GM04504 (cell line): Measurements from ENCODE around the gene ASAP3.
A peak's percentile ranks its signal among the peaks of the same experiment; 100 is the strongest.

Experiments
- DNase-seq: peaks from one replicate; pipeline ENCODE4 v3.0.0-alpha.2; 2012; ENCODE audit warnings: low read depth

The ASAP3 gene

DNA sequence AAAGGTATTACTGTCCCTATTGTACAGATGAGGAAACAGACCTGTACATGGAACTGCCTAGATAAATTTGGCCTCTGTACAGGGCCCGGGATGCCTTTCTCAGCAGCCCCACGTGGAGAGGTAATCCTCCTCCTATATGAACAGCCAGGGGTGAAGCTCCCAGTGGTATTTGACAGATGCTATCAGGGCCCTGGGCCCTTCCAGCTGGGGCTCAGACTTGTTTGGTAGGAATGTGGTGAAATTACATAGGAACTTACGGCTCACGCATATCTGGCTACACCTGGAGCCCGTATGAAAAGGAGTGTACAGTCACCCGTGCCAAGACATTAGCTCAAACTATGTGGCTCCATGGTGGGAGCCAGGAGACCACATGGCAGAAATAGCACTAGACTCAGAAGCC, 34.7 kb downstream of the ASAP3 start:
- DNase-seq: no peak

DNA sequence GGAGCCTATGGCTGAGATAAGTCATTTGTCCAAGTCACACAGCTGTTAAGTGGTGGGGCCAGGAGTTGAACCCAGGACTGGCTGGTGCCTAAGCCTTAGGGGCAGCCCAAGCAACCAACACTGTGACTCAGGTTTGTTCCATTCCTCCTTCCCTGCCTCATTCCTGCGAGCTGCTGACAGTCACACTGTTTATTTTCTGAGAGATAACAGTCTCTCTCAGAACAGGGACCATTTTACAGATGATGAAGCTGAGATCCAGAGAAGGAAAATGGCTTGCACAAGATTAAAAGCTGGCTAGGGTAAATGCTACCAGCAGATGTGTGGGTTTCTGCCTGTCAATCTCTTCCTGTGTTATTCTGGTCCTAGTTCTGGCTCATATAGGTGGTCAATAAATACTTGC, 35.1 kb downstream of the ASAP3 start:
- DNase-seq: no peak

DNA sequence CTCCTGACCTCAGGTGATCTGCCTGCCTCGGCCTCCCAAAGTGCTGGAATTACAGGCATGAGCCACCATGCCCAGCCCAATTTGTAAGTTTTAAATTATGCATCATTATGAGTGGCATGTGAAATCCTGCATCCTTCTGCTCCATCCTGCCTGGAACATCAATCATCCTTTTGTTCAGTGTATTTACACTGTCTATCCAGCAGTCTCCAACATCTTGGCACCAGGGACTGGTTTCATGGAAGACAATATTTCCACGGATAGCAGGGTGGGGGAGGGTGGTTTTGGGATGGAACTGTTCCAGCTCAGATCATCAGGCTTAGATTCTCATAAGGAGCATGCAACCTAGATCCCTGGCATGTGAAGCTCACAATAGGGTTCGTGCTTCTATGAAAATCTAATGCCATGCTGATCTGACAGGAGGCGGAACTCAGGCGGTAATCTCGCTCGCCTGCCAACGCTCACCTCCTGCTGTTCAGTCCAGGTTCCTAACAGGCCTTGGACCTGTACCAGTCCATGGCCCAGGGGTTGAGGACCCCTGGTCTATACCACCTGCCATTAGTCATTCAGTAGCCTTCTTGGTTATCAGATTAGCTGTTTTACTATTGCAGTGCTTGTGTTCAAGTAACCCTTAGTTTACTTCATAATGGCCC, 37.2 kb downstream of the ASAP3 start:
- no peak for DNase-seq

DNA sequence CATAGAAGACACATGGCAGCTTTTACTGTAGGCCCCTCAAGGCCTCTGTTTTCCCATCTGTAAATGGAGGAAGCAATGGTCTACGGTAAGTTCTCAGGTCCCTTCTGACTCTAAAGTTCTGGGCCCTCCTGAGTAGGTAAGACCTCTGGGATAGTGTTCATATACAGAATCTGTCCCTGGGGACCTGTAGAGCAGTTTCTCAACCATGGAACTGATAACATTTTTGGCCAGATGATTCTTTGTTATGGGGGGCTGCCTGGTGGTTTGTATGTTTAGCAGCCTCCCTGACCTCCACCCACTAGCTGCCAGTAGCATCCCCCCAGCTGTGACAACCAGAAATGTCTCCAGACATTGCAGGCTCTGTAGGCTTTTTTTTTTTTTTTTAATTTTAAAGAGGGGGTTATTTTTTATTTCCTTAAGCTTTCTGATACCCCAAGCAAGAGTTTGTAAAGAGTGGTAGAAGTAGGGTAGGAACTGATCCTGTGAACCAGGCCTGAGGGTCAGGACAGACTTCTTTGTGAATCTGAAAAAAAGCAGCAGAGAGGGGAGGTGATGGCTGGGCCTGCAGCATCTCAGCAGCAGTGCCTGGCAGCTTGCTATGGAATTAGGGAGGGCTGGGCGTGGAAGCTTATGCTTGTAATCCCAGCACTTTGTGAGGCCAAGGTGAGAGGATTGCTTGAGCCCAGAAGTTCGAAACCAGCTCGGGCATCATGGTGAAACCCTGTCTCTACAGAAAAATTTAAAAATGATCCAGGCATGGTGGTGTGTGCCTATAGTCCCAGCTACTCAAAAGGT, 39.2 kb downstream of the ASAP3 start:
- DNase-seq: no peak

DNA sequence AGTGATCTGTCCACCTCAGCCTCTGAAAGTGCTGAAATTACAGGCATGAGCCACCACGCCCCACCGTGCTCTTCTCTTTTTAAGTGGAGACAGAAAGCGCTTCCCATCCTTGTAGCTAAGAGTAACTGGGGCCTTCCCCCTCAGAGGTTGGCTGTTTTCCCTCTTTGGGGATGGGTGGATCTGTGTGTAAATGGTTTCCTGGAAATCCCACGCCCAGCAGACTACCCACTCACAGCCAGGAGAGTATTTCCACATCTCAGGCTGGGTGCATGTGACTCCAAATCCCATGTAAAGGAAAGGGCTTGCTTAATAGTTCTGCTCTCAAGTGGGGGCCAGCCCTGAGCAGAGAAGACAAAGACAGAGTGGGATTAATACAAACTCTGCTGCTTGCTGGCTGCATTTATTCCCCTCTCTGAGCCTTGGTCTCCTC, 39.9 kb downstream of the ASAP3 start:
- peak; percentile 86 for DNase-seq

DNA sequence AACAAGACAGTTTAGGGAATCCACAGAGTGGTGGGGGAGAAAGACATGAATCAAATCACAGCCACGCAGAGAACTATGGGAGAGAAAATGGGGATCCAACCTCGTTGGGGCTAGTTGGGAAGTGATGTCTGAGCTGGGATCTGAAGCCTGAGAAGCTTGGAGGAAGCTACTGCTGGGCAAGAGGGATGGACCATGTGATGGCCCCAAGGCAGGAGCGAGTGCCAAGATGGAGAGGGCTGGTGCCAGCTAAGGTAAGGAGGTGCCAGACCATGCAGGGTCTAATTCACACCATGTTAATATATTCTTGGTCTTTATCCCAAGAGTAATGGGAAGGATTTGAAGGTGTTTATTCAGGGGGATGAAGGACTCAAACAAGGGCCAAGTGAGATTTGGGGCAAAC, 41.2 kb downstream of the ASAP3 start:
- no peak for DNase-seq

DNA sequence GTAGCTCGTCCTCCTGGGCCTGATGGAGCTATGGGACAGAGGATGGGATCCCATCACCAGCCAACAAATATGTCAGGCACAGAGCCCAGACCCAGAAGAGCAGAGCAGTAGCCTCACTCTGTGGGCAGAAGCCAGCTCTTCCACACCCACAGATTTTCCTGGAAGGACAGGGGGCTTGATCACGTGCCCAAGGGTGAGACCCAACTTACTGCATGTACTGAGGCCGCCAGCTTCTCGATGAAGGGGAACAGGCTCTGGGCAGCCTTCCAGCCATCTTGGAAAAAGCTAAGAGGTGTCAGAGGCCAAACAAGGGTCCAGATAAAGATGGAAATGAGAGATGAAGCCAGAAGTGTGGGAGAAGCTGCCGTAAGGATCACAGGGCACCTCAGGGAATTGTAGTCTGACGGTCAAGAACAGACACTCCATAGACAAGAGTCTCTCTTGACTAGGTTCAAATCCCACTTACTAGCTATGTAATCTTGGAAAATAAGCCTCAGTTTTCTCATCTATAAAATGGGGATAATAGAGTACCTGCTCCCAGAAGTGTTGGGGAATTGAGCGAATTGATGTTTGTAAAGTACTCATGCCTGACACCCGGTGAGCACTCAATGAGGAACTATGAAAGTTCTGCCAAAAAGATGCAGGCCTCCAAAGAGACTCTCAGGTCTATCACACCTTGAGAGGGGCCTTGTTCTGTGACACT, 42.4 kb downstream of the ASAP3 start:
- no peak for DNase-seq

DNA sequence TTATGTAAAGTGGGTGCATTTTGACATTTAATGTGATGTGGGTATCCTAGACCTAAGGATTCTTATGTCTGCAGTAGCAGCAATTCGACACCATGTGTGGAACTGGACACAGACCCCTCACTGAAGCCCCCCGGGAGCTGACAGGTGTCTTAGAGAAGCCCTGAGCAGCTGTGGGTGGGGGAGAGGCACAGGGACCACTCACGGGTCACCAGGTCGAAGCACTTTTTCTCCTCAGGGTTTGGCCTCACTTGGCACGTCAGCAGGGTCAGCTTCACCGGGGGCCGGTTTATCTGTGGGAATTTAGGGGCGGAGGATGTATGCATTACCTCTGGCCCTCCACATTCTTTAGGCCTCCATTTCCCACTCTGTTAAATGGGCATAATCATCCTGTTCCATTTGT, 45.4 kb downstream of the ASAP3 start:
- no peak for DNase-seq

DNA sequence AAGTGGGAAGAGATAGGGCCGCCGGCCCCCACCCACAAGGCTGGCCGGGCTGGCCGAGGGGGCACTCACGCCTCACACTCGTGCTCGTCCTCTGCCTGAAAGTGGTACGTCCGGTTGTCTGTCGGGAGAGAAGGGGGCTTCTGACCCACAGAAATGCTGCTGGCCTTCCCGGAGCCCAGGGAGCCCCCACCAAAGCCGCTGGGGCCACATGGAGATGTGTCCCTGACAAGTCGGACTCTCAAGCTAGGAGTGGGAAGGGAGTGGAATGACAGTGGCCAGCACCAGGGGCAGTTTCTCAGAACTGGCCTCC, 46.7 kb downstream of the ASAP3 start:
- DNase-seq: no peak

DNA sequence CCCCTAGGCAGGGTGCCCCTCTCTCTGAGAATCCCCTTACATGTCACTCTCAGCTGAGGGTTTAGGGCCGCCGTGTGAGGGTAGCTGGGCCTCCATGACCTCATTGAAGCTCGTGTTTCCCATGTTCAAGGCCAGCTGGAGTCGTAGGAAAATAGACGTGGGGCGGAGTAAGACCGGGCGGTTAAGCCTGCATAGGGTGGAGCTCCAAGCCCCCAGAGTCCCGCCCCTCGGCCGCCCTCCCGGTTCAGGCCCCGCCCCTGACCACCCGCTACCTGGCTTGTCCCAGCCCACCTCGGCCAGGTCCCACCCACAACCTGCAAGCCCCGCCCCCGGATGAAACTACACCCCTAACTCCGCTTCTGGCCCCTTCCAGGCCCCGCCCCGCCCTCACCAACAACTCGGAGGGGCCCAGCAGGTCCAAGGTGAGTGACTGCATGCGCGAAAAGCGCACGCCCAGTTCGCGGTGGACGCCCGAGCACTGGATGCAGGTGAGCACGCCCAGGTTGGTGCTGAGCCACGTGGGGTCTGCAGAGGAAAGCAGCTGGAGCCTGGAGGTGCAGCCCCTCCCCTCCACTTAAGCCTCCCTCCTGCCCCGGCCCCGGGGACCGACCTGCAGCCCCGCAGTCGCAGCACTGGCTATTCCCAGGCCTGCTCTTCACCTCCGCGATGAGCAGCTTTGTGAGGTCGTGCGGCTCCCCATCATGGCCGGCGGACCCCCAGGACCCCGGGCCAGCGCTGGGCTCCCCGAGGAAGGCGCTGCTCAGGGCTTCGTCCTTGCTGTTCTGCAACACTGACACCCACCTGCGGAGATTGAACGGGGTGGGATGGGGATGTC, 47.2 kb downstream of the ASAP3 start:
- no peak for DNase-seq

DNA sequence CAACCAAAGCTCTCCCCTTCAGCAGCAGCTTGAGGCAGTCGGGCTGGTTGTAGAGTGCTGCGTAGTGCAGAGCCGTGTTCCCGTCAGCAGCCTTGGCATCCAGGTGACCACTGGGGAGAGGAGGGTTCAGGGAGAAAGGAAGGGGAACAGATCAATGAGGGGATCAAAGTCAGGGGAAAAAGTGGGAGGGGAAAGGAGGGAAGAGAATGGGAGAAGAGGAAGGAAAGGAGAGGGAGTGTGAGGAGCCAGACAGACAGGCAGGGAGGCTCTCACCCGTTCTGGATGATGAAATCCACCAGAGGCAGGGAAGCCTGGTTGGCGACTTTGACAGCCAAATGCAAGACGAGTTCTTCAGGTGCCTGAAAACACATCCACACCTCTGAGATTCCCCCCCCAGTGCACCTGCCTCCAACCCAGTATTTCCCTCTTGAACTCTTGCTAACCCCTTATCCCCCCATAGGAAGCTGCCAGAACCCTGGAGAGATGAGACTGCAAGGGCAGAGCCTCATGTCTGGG, 49.7 kb downstream of the ASAP3 start:
- DNase-seq: no peak

DNA sequence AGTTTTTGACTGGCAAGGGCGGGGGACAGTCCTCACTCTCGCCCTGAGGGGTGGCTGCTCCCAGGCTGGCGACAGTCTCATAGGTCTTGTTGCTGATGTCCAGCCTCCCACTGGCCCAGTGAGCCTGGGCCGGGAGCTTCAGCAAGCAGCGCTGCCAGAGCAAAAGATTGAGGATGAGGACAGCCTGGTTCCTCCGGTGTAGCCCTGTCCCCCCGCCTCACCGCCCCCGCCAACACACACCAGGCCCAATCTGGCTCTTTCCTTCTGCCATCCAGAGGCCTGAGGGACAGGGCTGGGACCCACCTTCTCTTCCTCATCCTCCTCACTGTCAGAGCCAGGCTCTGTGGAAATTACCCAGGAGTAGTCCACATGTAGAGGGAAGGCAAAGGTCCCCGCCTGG, 50.9 kb downstream of the ASAP3 start:
- DNase-seq: no peak

DNA sequence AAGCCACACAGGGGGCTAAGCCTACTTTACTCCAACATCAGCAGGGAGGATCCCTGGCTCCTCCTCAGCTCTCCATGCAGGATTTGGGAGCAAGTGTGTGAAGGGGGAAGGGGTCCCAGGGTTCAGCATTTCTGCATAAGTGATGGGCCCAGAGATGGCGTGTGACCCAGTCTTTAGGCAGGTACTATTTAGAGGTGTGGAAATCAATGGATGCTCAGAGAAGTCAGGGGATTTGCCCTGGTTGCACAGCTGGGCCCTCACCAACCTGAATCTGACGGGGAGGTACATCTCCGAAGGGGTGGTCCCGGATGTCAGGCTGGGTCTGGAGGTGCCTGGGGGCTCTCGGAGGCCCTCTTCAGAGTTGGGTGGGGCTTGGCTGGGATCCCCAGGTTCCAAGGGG, 52.5 kb downstream of the ASAP3 start:
- no peak for DNase-seq

DNA sequence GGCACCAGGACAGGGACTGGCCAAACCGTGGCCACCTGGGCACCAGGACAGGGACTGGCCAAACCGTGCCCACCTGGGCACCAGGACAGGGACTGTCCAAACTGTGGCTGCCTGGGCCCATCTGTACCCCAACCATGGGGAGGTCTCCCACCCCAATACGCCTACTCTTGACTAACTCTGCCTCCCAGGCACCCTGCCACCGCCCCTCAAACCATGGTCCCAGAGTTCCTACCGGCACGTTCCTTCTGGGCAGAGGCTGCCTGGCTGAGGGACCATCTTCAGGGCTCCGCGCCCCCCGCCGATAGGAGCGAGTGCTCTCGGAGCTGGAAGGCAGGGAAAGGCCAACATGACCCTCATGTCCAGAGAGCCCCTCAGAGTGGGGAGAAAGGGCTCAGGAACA, 53.2 kb downstream of the ASAP3 start:
- DNase-seq: no peak

DNA sequence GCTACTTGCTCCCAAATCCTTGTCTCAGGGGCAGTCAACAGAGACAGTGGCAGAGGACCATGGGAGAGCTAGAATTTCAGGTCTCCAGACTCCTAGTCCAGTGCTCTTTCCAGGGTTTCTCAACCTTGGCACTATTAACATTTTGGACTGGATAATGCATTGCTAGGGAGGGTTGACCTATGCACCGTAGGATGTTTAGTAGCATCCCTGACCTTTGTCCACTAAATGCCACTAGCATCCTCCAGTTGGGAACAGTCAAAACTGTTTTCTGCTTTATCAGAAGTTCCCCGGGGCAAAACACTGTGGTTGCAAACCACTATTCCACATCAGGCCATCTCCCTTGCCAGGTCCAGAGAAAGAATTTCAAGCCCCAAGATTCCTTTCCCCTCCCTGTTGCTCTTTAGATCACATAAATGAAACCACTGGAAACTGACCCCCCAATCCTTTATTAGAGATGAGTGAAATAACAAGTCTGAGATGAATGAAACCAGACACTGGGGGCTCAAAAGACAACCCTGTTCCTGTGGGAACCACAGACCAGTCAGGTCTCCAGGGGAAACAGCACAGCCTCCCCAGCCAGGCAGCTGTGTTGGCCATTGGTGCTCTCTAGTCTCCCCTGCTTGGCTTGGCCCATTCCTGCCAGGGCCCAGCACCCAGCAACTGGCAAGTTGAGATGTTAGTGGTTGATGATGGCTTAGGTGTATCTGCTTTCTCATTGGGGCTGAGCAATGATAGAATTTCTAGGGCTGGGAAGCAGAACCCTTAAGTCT, 55.7 kb downstream of the ASAP3 start:
- no peak for DNase-seq

DNA sequence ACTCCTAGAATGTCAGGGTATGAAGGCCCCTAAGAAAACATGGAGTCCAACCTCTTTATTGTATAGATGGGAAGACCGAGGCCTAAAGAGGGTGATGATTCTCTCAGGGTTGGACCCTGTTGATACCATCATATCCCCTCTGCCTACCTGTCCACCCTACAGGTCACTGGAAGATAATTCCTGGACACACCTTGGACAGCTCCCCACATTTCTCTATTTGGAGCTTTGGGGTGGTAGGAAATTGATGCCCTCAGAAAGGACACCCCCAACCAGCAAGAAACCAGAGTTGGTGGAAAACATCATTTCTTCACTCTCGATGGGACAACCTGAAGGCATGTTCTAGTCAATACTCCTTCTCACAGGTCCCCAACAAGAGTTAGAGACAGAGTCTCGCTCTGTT, 56.4 kb downstream of the ASAP3 start:
- no peak for DNase-seq

DNA sequence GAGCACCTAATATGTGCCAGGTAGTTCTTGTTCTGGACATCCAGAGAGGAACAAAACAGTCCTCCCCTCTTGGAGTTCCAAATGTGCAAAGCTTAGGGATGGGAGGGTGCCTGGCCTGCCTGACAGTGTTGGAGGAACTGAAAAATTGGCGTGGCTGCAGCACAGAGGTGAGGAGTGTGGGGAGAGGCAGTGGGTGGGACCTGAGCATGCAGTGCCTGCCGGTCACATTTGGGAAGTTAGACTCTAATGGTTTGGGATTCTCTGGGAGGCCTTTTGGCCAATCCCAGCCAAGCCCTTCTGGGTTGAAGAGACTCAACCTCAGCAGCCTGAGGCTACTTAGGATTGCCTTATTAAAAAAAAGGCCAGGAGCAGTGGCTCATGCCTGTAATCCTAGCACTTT, 57.2 kb downstream of the ASAP3 start:
- DNase-seq: no peak

DNA sequence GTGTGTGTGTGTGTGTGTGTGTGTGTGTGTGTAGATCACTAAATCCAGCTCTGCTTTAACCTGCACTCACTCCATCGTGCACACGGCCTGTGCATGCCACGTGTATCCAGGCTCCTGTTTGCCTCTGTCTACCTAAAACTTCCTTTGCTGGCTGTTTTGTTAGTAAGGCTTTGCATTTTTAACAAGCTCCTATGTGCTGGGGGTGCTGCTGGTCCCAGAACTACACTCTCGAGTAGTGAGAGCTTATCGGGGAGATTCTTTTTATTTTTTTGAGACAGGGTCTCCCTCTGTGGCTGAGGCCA, 58.8 kb downstream of the ASAP3 start:
- DNase-seq: no peak

DNA sequence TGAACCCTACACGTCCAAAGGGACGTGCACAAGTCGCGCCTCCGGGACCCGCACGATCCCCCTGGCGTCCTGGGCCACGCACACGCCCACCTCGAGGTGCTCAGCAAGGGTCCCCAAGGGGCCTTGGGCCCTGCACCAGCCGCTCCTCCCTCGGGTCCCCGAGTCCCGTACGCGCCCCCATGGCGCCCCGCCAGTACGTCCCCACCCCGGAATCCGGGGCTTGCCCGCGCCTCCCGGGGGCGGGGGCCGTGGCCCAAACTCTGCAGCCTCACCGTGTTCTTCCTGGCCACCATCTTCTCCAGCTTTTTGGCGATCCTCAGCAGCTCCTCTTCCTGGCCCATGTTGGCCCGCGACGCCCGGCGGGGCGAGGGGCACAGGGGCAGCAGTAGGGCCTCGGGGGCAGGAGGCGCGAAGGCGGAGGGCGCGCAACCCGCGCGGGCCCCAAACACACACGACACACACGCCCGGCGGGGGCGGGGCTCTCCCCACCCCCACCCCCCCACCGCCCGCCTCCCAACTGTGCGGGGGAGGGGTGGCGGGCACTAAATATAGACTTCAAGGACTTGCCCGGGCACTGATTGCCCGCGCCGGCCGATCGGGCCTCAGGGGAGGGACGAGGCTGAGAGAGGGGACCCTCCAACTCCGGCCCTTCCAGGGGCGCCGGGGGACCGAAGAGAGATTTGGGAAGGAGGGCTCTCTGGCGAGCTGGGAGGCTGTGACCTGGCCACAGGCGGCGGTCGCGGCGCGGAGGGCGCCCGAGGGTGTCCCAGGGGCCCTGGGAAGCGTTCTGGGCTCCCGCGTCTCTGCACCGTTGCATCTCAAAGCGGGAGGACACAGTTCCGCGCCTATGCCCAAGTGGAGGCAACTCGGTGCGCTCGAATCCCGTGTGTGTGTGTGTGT, 59.4 kb downstream of the ASAP3 start, which contains the start of gene TCEA3:
TSS of gene TCEA3 (minus strand) at position 456 of the 900 bp plus-strand sequence. CDS start at position 341, 115 bp downstream.
- no peak for DNase-seq
